Measurements from ENCODE around the gene PWWP2B. TPM values are rescaled to one million over a fixed set of nuclear protein-coding genes. Genes with fewer than 3 reads are reported as not detected.
A peak's percentile ranks its signal among the peaks of the same experiment; 100 is the strongest.
"Not testable (repeated sequence)": the region's sequence is repeated elsewhere in the genome, so short reads cannot be mapped to it uniquely, and the experiment has no call there.

The PWWP2B gene
- 1 to 10 TPM; 6.8 to 8.7 TPM for total RNA-seq
- polyA plus RNA-seq, result 1 to 10 TPM; 2.0 to 3.6 TPM
- long read RNA-seq, donor 1, partial matches to known transcripts, result 8 of 14 reads
- long read RNA-seq, donor 1, other reads (novel, unspliced or antisense), result 6 of 14 reads
- long read RNA-seq, donor 2, transcript PWWP2B-201 (3 exons, 2,651 nt), result major isoform, 11 of 15 reads
- long read RNA-seq, donor 2, partial matches to known transcripts, result 2 of 15 reads
- long read RNA-seq, donor 2, other reads (novel, unspliced or antisense), result 1 of 15 reads

GRCh38 chr10:132397036-132397541 is at the start of gene PWWP2B:
PWWP2B (plus strand) TSS chr10:132397200; CDS start chr10:132397227, 27 bp downstream.
- no peaks in the 10 kb centered on the region for H3K36me3 ChIP-seq (ENCODE audit: control insufficient read depth in 1 of 2, insufficient read depth in 2 of 2, low read length in 1 of 2)
- H3K4me3 ChIP-seq (ENCODE audit: low read length in 2 of 2), result peak within 1 kb of the TSS; percentile 59 to 76
- peak within 1 kb of the TSS in 1 of 2 donors; percentile 28 for H3K27ac ChIP-seq (ENCODE audit: low read depth in 1 of 2, low read length in 2 of 2)
- no peaks in the 10 kb centered on the region for H3K9me3 ChIP-seq (ENCODE audit: control insufficient read depth, low read length)
- H3K27me3 ChIP-seq (ENCODE audit: control insufficient read depth in 1 of 2, insufficient read depth in 2 of 2, low read length in 1 of 2), result no peaks in the 10 kb centered on the region
- H3K4me1 ChIP-seq (ENCODE audit: control insufficient read depth in 1 of 2, insufficient read depth in 2 of 2, low read length in 2 of 2), result no peaks in the 10 kb centered on the region
- ATAC-seq (ENCODE audit: low FRiP score) (no peak), DNase-seq (peak; percentile 76 to 88)
- intact Hi-C loops (cut with DNase I), result loop anchor here (10.0 kb wide), 1 partner anchor 238 kb away; no protein-coding TSS in a partner anchor
- 1% methylated on average over 32 to 86 of the region's 86 CpGs for WGBS, 2 donors

GRCh38 chr10:132347211-132347930 is 49.6 kb upstream of the PWWP2B start:
- H3K4me1 ChIP-seq (ENCODE audit: control insufficient read depth in 1 of 2, insufficient read depth in 2 of 2, low read length in 2 of 2), result no peaks in the 10 kb centered on the region
- intact Hi-C loops (cut with DNase I), result no loop called here
- WGBS, 2 donors, result 94 to 95% methylated on average over 23 of the region's 23 CpGs
- ATAC-seq (ENCODE audit: low FRiP score) (no peak), DNase-seq (peak; percentile 30 to 64)
- H3K27me3 ChIP-seq (ENCODE audit: control insufficient read depth in 1 of 2, insufficient read depth in 2 of 2, low read length in 1 of 2), result no peaks in the 10 kb centered on the region
- H3K27ac ChIP-seq (ENCODE audit: low read depth in 1 of 2, low read length in 2 of 2), result no peak overlapping the region
- no peaks in the 10 kb centered on the region for H3K36me3 ChIP-seq (ENCODE audit: control insufficient read depth in 1 of 2, insufficient read depth in 2 of 2, low read length in 1 of 2)
- no peaks in the 10 kb centered on the region for H3K9me3 ChIP-seq (ENCODE audit: control insufficient read depth, low read length)
- no peak overlapping the region for H3K4me3 ChIP-seq (ENCODE audit: low read length in 2 of 2)

- intact Hi-C loops (cut with DNase I), result no loop called here
- DNase-seq (no peak), ATAC-seq (ENCODE audit: low FRiP score) (no peak)
- Histone ChIP-seq H3K36me3 (ENCODE audit: control insufficient read depth in 1 of 2, insufficient read depth in 2 of 2, low read length in 1 of 2) (no peaks in the 10 kb centered on the region), H3K27ac (ENCODE audit: low read depth in 1 of 2, low read length in 2 of 2) (no peak overlapping the region), H3K4me3 (ENCODE audit: low read length in 2 of 2) (no peak overlapping the region), H3K27me3 (ENCODE audit: control insufficient read depth in 1 of 2, insufficient read depth in 2 of 2, low read length in 1 of 2) (no peaks in the 10 kb centered on the region), H3K9me3 (ENCODE audit: control insufficient read depth, low read length) (no peaks in the 10 kb centered on the region), H3K4me1 (ENCODE audit: control insufficient read depth in 1 of 2, insufficient read depth in 2 of 2, low read length in 2 of 2) (no peaks in the 10 kb centered on the region)
- 82 to 86% methylated on average over 13 of the region's 13 CpGs for WGBS, 2 donors
Observed at GRCh38 chr10:132347931-132348267, 49.1 kb upstream of the PWWP2B start.

GRCh38 chr10:132349766-132350165 is 47.2 kb upstream of the PWWP2B start:
- peak; percentile 15 to 66 for DNase-seq
- ATAC-seq (ENCODE audit: low FRiP score), result no peak
- WGBS, 2 donors, result 89 to 91% methylated on average over 6 of the region's 6 CpGs
- Histone ChIP-seq H3K9me3 (ENCODE audit: control insufficient read depth, low read length) (no peaks in the 10 kb centered on the region), H3K36me3 (ENCODE audit: control insufficient read depth in 1 of 2, insufficient read depth in 2 of 2, low read length in 1 of 2) (no peaks in the 10 kb centered on the region), H3K4me3 (ENCODE audit: low read length in 2 of 2) (no peak overlapping the region), H3K4me1 (ENCODE audit: control insufficient read depth in 1 of 2, insufficient read depth in 2 of 2, low read length in 2 of 2) (no peaks in the 10 kb centered on the region), H3K27me3 (ENCODE audit: control insufficient read depth in 1 of 2, insufficient read depth in 2 of 2, low read length in 1 of 2) (no peaks in the 10 kb centered on the region), H3K27ac (ENCODE audit: low read depth in 1 of 2, low read length in 2 of 2) (no peak overlapping the region)
- intact Hi-C loops (cut with DNase I), result loop anchor here in 1 of 2 donors (5.0 kb wide), 1 partner anchor 127 kb away; no protein-coding TSS in a partner anchor

GRCh38 chr10:132350391-132350790 is 46.6 kb upstream of the PWWP2B start:
- intact Hi-C loops (cut with DNase I), result loop anchor here in 1 of 2 donors (5.0 kb wide), 1 partner anchor 128 kb away; no protein-coding TSS in a partner anchor
- no peak overlapping the region for H3K27ac ChIP-seq (ENCODE audit: low read depth in 1 of 2, low read length in 2 of 2)
- H3K36me3 ChIP-seq (ENCODE audit: control insufficient read depth in 1 of 2, insufficient read depth in 2 of 2, low read length in 1 of 2), result no peaks in the 10 kb centered on the region
- ATAC-seq (ENCODE audit: low FRiP score), result no peak
- H3K9me3 ChIP-seq (ENCODE audit: control insufficient read depth, low read length), result no peaks in the 10 kb centered on the region
- no peaks in the 10 kb centered on the region for H3K4me1 ChIP-seq (ENCODE audit: control insufficient read depth in 1 of 2, insufficient read depth in 2 of 2, low read length in 2 of 2)
- H3K27me3 ChIP-seq (ENCODE audit: control insufficient read depth in 1 of 2, insufficient read depth in 2 of 2, low read length in 1 of 2), result no peaks in the 10 kb centered on the region
- WGBS, 2 donors, result 83% methylated on average over 11 of the region's 11 CpGs
- no peak overlapping the region for H3K4me3 ChIP-seq (ENCODE audit: low read length in 2 of 2)
- DNase-seq, result peak; percentile 30 to 72

GRCh38 chr10:132350946-132351345 is 46.1 kb upstream of the PWWP2B start:
- Histone ChIP-seq H3K4me1 (ENCODE audit: control insufficient read depth in 1 of 2, insufficient read depth in 2 of 2, low read length in 2 of 2) (no peaks in the 10 kb centered on the region), H3K9me3 (ENCODE audit: control insufficient read depth, low read length) (no peaks in the 10 kb centered on the region), H3K36me3 (ENCODE audit: control insufficient read depth in 1 of 2, insufficient read depth in 2 of 2, low read length in 1 of 2) (no peaks in the 10 kb centered on the region), H3K4me3 (ENCODE audit: low read length in 2 of 2) (no peak overlapping the region), H3K27ac (ENCODE audit: low read depth in 1 of 2, low read length in 2 of 2) (no peak overlapping the region), H3K27me3 (ENCODE audit: control insufficient read depth in 1 of 2, insufficient read depth in 2 of 2, low read length in 1 of 2) (no peaks in the 10 kb centered on the region)
- 94 to 97% methylated on average over 17 of the region's 17 CpGs for WGBS, 2 donors
- ATAC-seq (ENCODE audit: low FRiP score), result no peak
- peak; percentile 36 to 68 for DNase-seq
- intact Hi-C loops (cut with DNase I), result loop anchor here in 1 of 2 donors (5.0 kb wide), 1 partner anchor 129 kb away; no protein-coding TSS in a partner anchor

- DNase-seq, result peak; percentile 29 to 45
- intact Hi-C loops (cut with DNase I), result loop anchor here in 1 of 2 donors (5.0 kb wide), 1 partner anchor 129 kb away; no protein-coding TSS in a partner anchor
- Histone ChIP-seq H3K9me3 (ENCODE audit: control insufficient read depth, low read length) (no peaks in the 10 kb centered on the region), H3K27ac (ENCODE audit: low read depth in 1 of 2, low read length in 2 of 2) (no peak overlapping the region), H3K27me3 (ENCODE audit: control insufficient read depth in 1 of 2, insufficient read depth in 2 of 2, low read length in 1 of 2) (no peaks in the 10 kb centered on the region), H3K4me1 (ENCODE audit: control insufficient read depth in 1 of 2, insufficient read depth in 2 of 2, low read length in 2 of 2) (no peaks in the 10 kb centered on the region), H3K4me3 (ENCODE audit: low read length in 2 of 2) (no peak overlapping the region), H3K36me3 (ENCODE audit: control insufficient read depth in 1 of 2, insufficient read depth in 2 of 2, low read length in 1 of 2) (no peaks in the 10 kb centered on the region)
- no peak for ATAC-seq (ENCODE audit: low FRiP score)
- 88 to 91% methylated on average over 25 of the region's 25 CpGs for whole genome bisulfite sequencing, 2 donors
Observed at GRCh38 chr10:132351611-132352010, 45.4 kb upstream of the PWWP2B start.

GRCh38 chr10:132352462-132353308 is 44.3 kb upstream of the PWWP2B start:
- not testable (repeated sequence) for H3K4me3 ChIP-seq (ENCODE audit: low read length in 2 of 2); H3K4me1 ChIP-seq (ENCODE audit: control insufficient read depth in 1 of 2, insufficient read depth in 2 of 2, low read length in 2 of 2); H3K27ac ChIP-seq (ENCODE audit: low read depth in 1 of 2, low read length in 2 of 2); H3K9me3 ChIP-seq (ENCODE audit: control insufficient read depth, low read length); H3K36me3 ChIP-seq (ENCODE audit: control insufficient read depth in 1 of 2, insufficient read depth in 2 of 2, low read length in 1 of 2); H3K27me3 ChIP-seq (ENCODE audit: control insufficient read depth in 1 of 2, insufficient read depth in 2 of 2, low read length in 1 of 2)
- DNase-seq, result peak; percentile 86 to 93
- intact Hi-C loops (cut with DNase I), result loop anchor here (1.0 to 5.0 kb wide), 2 partner anchors 129 to 130 kb away; no protein-coding TSS in a partner anchor
- ATAC-seq (ENCODE audit: low FRiP score), result peak; percentile 74
- WGBS, 2 donors, result 57 to 60% methylated on average over 21 to 36 of the region's 44 CpGs
